CD8-positive, alpha-beta memory T cell (primary cell): Measurements from ENCODE around the gene SERINC3. TPM values are rescaled to one million over a fixed set of nuclear protein-coding genes. Genes with fewer than 3 reads are reported as not detected.
A peak's percentile ranks its signal among the peaks of the same experiment; 100 is the strongest.

Experiments used
- CTCF ChIA-PET: fragments of 350-600 bp; sonication (Branson Sonifier 250); formaldehyde crosslinking; loops from one replicate; lab custom pipeline; 2021; ENCODE audit warnings: antibody characterized with exemption; lab: Charles Lee
- POLR2A ChIA-PET: fragments of 350-600 bp; sonication (Branson Sonifier 250); formaldehyde crosslinking; loops from one replicate; lab custom pipeline; 2021; ENCODE audit warnings: antibody characterized with exemption; lab: Charles Lee
- DNase-seq, 5 donors: peaks; one replicate each; pipeline versions ENCODE4 v3.0.0 to v3.0.0-alpha.2; 2020 to 2022; ENCODE audit warnings: mixed read lengths in 1 of 5
- H3K27ac ChIP-seq: one replicate; pipeline ENCODE4 v1.7.0; 2013; ENCODE audit warnings: low read depth, mild to moderate bottlenecking, low read length, moderate library complexity
- H3K27me3 ChIP-seq: 2 replicates; pipeline ENCODE4 v1.7.0; 2013; ENCODE audit warnings: low read length, mild to moderate bottlenecking; ENCODE audit not compliant: insufficient read depth, poor library complexity, severe bottlenecking
- H3K36me3 ChIP-seq: 2 replicates; pipeline ENCODE4 v1.7.0; 2013; ENCODE audit warnings: mild to moderate bottlenecking, low read length, moderate library complexity; ENCODE audit not compliant: insufficient read depth
- H3K4me1 ChIP-seq: 2 replicates; pipeline ENCODE4 v1.7.0; 2013; ENCODE audit warnings: mild to moderate bottlenecking, low read length, moderate library complexity; ENCODE audit not compliant: insufficient read depth
- H3K4me3 ChIP-seq: 2 replicates; pipeline ENCODE4 v1.7.0; 2013; ENCODE audit warnings: mild to moderate bottlenecking, low read length
- H3K9me3 ChIP-seq: 2 replicates; pipeline ENCODE4 v1.7.0; 2013; ENCODE audit warnings: mild to moderate bottlenecking, low read length
- H3K27ac Mint-ChIP-seq, 8 donors: one replicate each; pipeline ENCODE4 v1.8.0; 2020 to 2021; ENCODE audit warnings: mixed read lengths in 8 of 8, mild to moderate bottlenecking in 6 of 8, inconsistent platforms in 3 of 8, moderate library complexity in 3 of 8
- H3K27me3 Mint-ChIP-seq, 2 donors: one replicate each; pipeline ENCODE4 v1.8.0; 2020 to 2021; ENCODE audit warnings: mixed read lengths in 2 of 2, mild to moderate bottlenecking in 1 of 2, moderate library complexity in 1 of 2
- H3K36me3 Mint-ChIP-seq, 3 donors: one replicate each; pipeline ENCODE4 v1.8.0; 2020 to 2021; ENCODE audit warnings: mixed read lengths in 3 of 3, inconsistent platforms in 1 of 3, mild to moderate bottlenecking in 1 of 3
- H3K4me1 Mint-ChIP-seq, 3 donors: one replicate each; pipeline ENCODE4 v1.8.0; 2020 to 2021; ENCODE audit warnings: mixed read lengths in 3 of 3, inconsistent platforms in 1 of 3, mild to moderate bottlenecking in 1 of 3
- H3K4me3 Mint-ChIP-seq, 7 donors: one replicate each; pipeline ENCODE4 v1.8.0; 2020 to 2021; ENCODE audit warnings: mixed read lengths in 7 of 7, mild to moderate bottlenecking in 6 of 7, moderate library complexity in 4 of 7, inconsistent platforms in 2 of 7
- H3K9me3 Mint-ChIP-seq, 5 donors: one replicate each; pipeline ENCODE4 v1.8.0; 2020 to 2022; ENCODE audit warnings: mixed read lengths in 5 of 5, mild to moderate bottlenecking in 3 of 5, moderate library complexity in 2 of 5, inconsistent platforms in 1 of 5
- polyA plus RNA-seq: library from polyadenylated mRNA; unstranded; fragments of 300-500 nt; fragmentation: Illumina TruSeq; gene quantifications from one replicate; pipeline ENCODE4 v1.2.3, GENCODE V29; 2021
- total RNA-seq, 2 experiments: library from RNA; stranded (reverse); gene quantifications; one replicate each; pipeline ENCODE4 v1.2.3, GENCODE V29; 2021

SERINC3 gene
- total and polyA plus RNA-seq, 3 experiments from 2014 or later, result 59.9 to 204 (median 61.6) TPM

DNA sequence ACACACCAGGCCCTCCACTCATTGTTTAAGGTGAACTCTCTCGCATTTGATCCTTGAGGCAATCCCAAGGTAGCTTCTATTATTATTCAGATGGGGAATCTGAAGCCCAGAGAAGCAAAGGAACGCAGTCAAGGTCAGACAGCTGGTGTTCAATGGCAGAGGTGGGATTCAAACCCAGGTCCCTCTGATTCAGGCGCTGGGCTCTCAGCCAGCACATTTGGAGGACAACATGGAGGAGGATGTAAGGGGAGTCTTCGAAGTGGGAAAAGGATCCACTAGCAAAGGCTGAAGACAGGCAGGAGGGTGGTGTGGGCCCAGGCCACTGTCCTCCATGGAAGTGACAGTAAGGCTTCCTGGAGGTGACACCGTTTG, 60.1 kb downstream of the SERINC3 start:
- no peaks in the 10 kb centered on the region for H3K36me3 ChIP-seq

DNA sequence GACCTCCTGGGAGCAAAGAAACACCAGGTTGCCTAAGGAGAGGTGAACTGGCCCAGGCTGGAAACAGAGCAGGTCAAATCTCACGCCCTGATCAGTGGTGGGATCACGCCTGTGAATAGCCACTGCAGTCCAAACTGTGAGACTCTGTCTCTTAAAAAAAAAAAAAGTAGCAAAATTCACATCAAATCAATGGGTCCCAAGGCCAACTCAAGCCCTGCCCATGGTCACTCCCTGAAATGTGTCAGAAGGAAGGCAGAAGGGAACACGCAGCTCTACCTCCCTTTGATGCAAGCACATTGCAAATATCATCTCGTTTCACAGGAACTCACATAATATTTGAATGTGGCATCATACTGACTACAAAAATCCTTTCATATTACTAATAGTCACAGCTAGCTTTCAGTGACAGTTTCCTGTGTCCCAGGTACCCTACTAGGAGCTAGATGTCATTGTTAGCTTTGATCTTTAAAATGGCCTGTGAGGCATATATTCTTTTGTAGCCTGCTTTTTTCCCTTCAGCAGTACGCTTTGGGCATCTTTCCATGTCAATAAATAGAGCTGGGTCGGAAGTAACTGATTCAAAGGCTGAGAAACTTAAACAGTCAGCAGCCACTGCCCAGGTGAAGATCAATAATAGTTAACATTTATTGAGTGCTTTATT, 60.6 kb downstream of the SERINC3 start:
- Histone ChIP-seq H3K9me3 (no peaks in the 10 kb centered on the region), H3K27me3 (no peaks in the 10 kb centered on the region), H3K4me1 (no peaks in the 10 kb centered on the region), H3K27ac (no peak overlapping the region), H3K36me3 (no peaks in the 10 kb centered on the region), H3K4me3 (no peak overlapping the region)
- no peaks in the 10 kb centered on the region for H3K9me3 Mint-ChIP-seq
- ChIA-PET CTCF (interaction anchor here (1.3 kb wide), 1 partner anchor 10 kb away, joined by 3 read pairs; no protein-coding TSS in a partner anchor), POLR2A (no interaction called here)
- DNase-seq, result no peak
- H3K4me1 Mint-ChIP-seq, result no peaks in the 10 kb centered on the region
- H3K36me3 Mint-ChIP-seq, result no peaks in the 10 kb centered on the region
- H3K27ac Mint-ChIP-seq, result no peak overlapping the region
- no peak overlapping the region for H3K4me3 Mint-ChIP-seq
- peaks cover 0 to under 1% of the 10 kb centered on the region in 2 donors for H3K27me3 Mint-ChIP-seq

More for the DNA sequence above, 60.1 kb downstream of the SERINC3 start:
- no peak overlapping the region for H3K27ac ChIP-seq
- DNase-seq, result no peak
- POLR2A ChIA-PET, result no interaction called here
- H3K27ac Mint-ChIP-seq, result no peak overlapping the region
- H3K4me1 ChIP-seq, result no peaks in the 10 kb centered on the region
- H3K4me3 Mint-ChIP-seq, result no peak overlapping the region
- no peaks in the 10 kb centered on the region for H3K9me3 Mint-ChIP-seq
- peaks cover 0 to 5% of the 10 kb centered on the region in 2 donors for H3K27me3 Mint-ChIP-seq
- no peak overlapping the region for H3K4me3 ChIP-seq
- H3K4me1 Mint-ChIP-seq, result no peaks in the 10 kb centered on the region
- no peaks in the 10 kb centered on the region for H3K9me3 ChIP-seq
- CTCF ChIA-PET, result interaction anchor here (1.3 kb wide), 1 partner anchor 9 kb away, joined by 3 read pairs; no protein-coding TSS in a partner anchor
- H3K36me3 Mint-ChIP-seq, result no peaks in the 10 kb centered on the region
- no peaks in the 10 kb centered on the region for H3K27me3 ChIP-seq

DNA sequence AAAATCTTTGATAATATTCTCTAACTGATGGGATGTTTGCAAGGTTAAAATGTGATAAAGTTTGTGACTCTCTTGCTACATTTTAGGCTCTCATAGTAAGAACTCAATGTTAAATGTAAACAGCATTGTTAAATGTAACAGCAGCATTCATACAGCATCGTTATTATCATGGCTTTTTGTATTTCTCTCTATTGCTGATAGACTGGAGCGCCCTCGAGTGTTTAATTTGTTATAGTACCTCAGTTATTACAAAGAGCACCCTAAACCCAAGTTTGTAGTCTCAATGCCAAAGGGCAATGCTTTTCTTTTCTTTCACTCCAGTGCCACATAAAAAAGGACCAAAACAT, 61.1 kb downstream of the SERINC3 start:
- H3K9me3 Mint-ChIP-seq, result no peaks in the 10 kb centered on the region
- no peak overlapping the region for H3K27ac Mint-ChIP-seq
- no peak overlapping the region for H3K4me3 Mint-ChIP-seq
- no peaks in the 10 kb centered on the region for H3K36me3 ChIP-seq
- peaks cover 1% of the 10 kb centered on the region in 2 donors for H3K27me3 Mint-ChIP-seq
- H3K27ac ChIP-seq, result no peak overlapping the region
- H3K27me3 ChIP-seq, result no peaks in the 10 kb centered on the region
- ChIA-PET CTCF (no interaction called here), POLR2A (no interaction called here)
- no peaks in the 10 kb centered on the region for H3K36me3 Mint-ChIP-seq
- no peaks in the 10 kb centered on the region for H3K4me1 Mint-ChIP-seq
- no peaks in the 10 kb centered on the region for H3K4me1 ChIP-seq
- no peaks in the 10 kb centered on the region for H3K9me3 ChIP-seq
- peak in 1 of 5 donors; percentile 20 for DNase-seq
- H3K4me3 ChIP-seq, result no peak overlapping the region

DNA sequence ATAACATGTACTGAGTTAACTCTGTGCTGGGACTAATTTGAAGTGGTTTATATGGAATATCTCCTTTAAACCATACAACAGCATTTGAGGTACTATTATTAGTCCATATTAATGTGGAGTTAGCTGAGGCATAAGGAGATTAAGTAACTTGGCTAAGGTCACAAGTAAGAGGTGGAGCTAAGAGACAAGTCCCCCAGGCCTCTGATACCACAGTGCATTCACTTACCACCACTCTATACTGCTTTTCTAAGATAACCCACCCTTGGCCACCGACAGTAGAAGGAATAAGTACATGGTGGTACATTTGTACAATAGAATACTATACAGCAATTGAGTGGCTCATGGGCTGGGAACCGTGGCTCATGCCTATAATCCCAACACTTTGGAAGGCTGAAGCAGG, 62.6 kb downstream of the SERINC3 start:
- no peak overlapping the region for H3K4me3 ChIP-seq
- H3K27me3 ChIP-seq, result no peaks in the 10 kb centered on the region
- no peaks in the 10 kb centered on the region for H3K36me3 ChIP-seq
- H3K36me3 Mint-ChIP-seq, result no peaks in the 10 kb centered on the region
- H3K4me1 ChIP-seq, result no peaks in the 10 kb centered on the region
- no peak overlapping the region for H3K4me3 Mint-ChIP-seq
- ChIA-PET POLR2A (no interaction called here), CTCF (interaction anchor here (0.9 to 1.8 kb wide), 2 partner anchors 148 to 245 kb away, joined by 3 to 8 read pairs; partner anchors contain the start of gene FITM2)
- H3K4me1 Mint-ChIP-seq, result no peaks in the 10 kb centered on the region
- H3K27ac ChIP-seq, result no peak overlapping the region
- H3K27me3 Mint-ChIP-seq, result peaks cover 4% of the 10 kb centered on the region in 2 donors
- no peak for DNase-seq
- no peaks in the 10 kb centered on the region for H3K9me3 Mint-ChIP-seq
- H3K9me3 ChIP-seq, result no peaks in the 10 kb centered on the region
- no peak overlapping the region for H3K27ac Mint-ChIP-seq

DNA sequence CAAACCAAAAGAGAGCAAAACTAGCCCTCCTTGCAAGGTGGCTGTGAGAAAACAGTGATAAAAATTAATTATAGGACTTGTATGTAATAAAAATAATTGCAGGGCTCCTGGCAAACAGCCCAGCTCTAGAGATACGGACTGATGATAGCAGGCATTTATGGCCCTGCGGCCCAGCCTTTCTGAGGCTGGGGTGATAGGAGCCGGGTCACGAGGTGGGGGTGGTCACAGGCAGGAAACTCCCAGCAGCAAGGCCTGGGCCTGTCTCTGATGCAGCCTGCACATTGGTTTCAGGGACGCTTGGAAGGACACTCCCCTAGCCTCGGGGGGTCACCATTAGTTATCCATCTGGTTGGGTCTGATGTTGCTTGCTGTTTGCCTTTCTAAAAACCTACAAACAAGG, 64.9 kb downstream of the SERINC3 start:
- Histone ChIP-seq H3K36me3 (no peaks in the 10 kb centered on the region), H3K9me3 (no peaks in the 10 kb centered on the region), H3K27ac (no peak overlapping the region), H3K4me3 (no peak overlapping the region), H3K27me3 (no peaks in the 10 kb centered on the region), H3K4me1 (no peaks in the 10 kb centered on the region)
- Mint-ChIP-seq H3K36me3 (no peaks in the 10 kb centered on the region), H3K9me3 (no peaks in the 10 kb centered on the region), H3K27me3 (peaks cover 5 to 9% of the 10 kb centered on the region in 2 donors), H3K27ac (no peak overlapping the region), H3K4me3 (no peak overlapping the region), H3K4me1 (no peaks in the 10 kb centered on the region)
- CTCF ChIA-PET, result no interaction called here
- POLR2A ChIA-PET, result no interaction called here
- no peak for DNase-seq

DNA sequence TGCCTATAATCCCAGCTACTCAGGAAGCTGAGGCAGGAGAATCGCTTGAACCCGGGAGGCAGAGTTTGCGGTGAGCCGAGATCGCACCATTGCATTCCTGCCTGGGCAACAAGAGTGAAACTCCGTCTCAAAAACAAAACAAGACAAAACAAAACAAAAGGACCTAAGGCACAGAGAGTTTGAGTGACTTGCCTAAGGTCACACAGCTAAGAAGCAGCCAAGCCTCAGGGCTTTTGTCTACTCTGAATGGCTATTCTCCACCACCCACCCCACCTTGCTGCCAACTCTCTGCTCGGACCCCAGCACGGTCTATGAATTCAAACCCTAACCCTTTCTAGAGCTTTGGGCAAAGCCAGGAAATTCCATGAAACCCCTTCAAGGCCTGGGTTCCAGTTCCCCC, 65.3 kb downstream of the SERINC3 start:
- Histone ChIP-seq H3K36me3 (no peaks in the 10 kb centered on the region), H3K27ac (no peak overlapping the region), H3K4me3 (no peak overlapping the region), H3K9me3 (no peaks in the 10 kb centered on the region), H3K4me1 (no peaks in the 10 kb centered on the region), H3K27me3 (no peaks in the 10 kb centered on the region)
- Mint-ChIP-seq H3K4me1 (no peaks in the 10 kb centered on the region), H3K27me3 (peaks cover 7 to 13% of the 10 kb centered on the region in 2 donors), H3K36me3 (no peaks in the 10 kb centered on the region), H3K27ac (no peak overlapping the region), H3K4me3 (no peak overlapping the region), H3K9me3 (no peaks in the 10 kb centered on the region)
- ChIA-PET CTCF (no interaction called here), POLR2A (no interaction called here)
- DNase-seq, result no peak

DNA sequence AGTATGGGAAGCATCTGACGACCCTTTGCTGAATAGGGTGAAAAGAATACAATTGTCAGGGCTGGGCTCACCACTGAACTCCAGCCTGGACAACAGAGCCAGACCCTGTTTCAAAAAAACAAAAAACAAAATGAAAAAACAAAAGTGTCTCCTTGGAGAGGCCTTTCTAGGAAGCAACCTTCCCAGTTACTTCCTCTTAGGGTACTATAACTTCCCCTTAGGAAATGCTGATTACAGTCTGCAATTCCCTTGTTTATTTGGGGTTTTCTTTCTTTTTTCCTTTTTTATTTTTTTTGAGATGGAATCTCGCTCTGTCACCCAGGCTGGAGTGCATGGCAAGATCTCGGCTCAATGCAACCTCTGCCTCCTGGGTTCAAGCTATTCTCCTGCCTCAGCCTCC, 66.7 kb downstream of the SERINC3 start:
- no peaks in the 10 kb centered on the region for H3K36me3 ChIP-seq
- Mint-ChIP-seq H3K4me1 (no peaks in the 10 kb centered on the region), H3K36me3 (no peaks in the 10 kb centered on the region), H3K9me3 (no peaks in the 10 kb centered on the region), H3K4me3 (no peak overlapping the region), H3K27ac (no peak overlapping the region), H3K27me3 (peaks cover 8 to 20% of the 10 kb centered on the region in 2 donors)
- no peaks in the 10 kb centered on the region for H3K4me1 ChIP-seq
- CTCF ChIA-PET, result no interaction called here
- H3K27me3 ChIP-seq, result no peaks in the 10 kb centered on the region
- H3K9me3 ChIP-seq, result no peaks in the 10 kb centered on the region
- no peak for DNase-seq
- no peak overlapping the region for H3K27ac ChIP-seq
- no peak overlapping the region for H3K4me3 ChIP-seq
- POLR2A ChIA-PET, result no interaction called here

DNA sequence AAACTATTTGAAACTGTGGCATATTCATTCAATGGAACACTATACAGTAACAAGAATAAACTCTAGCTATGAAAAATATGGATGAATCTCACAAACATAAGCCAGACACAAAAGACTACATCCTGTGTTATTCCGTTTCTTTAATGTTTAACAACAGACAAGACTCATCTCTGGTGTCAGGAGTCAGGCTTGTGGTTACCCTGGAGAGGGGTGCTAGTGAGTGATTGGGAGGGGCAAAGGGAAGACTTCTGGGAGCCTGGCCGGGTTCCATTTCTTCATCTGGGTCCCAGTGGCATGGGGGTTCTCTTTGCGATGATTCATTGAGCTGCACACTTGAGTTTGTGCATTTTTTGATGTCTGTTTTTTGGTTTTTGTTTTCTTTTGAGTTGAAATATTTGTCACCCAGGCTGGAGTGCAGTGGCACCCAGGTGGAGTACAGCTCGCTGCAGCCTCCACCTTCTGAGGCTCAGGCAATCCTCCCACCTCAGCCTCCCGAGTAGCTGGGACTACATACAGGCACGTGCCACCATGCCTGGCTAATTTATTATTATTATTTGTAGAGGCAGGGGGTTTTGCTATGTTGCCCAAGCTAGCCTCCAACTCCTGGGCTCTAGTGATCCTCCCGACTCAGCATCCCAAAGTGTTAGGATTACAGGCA, 67.4 kb downstream of the SERINC3 start:
- H3K27me3 Mint-ChIP-seq, result peaks cover 9 to 20% of the 10 kb centered on the region in 2 donors
- CTCF ChIA-PET, result no interaction called here

More for the DNA sequence above, 67.4 kb downstream of the SERINC3 start:
- no peaks in the 10 kb centered on the region for H3K4me1 ChIP-seq
- no peaks in the 10 kb centered on the region for H3K9me3 ChIP-seq
- DNase-seq, result no peak
- Mint-ChIP-seq H3K27ac (peak overlapping the region in 1 of 8 donors; percentile 24), H3K4me3 (no peak overlapping the region), H3K9me3 (no peaks in the 10 kb centered on the region), H3K36me3 (no peaks in the 10 kb centered on the region), H3K4me1 (no peaks in the 10 kb centered on the region)
- no peaks in the 10 kb centered on the region for H3K27me3 ChIP-seq
- H3K27ac ChIP-seq, result no peak overlapping the region
- H3K4me3 ChIP-seq, result no peak overlapping the region
- no peaks in the 10 kb centered on the region for H3K36me3 ChIP-seq
- POLR2A ChIA-PET, result no interaction called here
